HL-60 (cell line): ENCODE results near the gene LTB4R2.

Experiments used
- CTCF ChIP-seq: IDR thresholded peaks from one replicate; pipeline ENCODE4 v1.5.1; 2011; ENCODE audit warnings: low read length, control low read depth, inconsistent platforms; ENCODE audit not compliant: insufficient read depth
- POLR2AphosphoS5 ChIP-seq: IDR thresholded peaks from 2 replicates; pipeline ENCODE4 v1.6.1; 2012; ENCODE audit warnings: low read depth
- REST ChIP-seq: IDR thresholded peaks from 2 replicates; pipeline ENCODE4 v1.6.1; 2012; ENCODE audit warnings: low read depth; ENCODE audit not compliant: insufficient replicate concordance

- TF ChIP-seq CTCF (no peak), POLR2AphosphoS5 (no peak), REST (no peak)
These were observed 1.4 kb upstream of the LTB4R2 start for GRCh38 chr14:24308342-24309124.
